Ishikawa (cell line): ENCODE measurements around the gene FUS.
A peak's percentile ranks its signal among the peaks of the same experiment; 100 is the strongest.

Source experiments
- CEBPB ChIP-seq: IDR thresholded peaks from 2 replicates; pipeline ENCODE4 v1.6.1; 2012
- CREB1 ChIP-seq: IDR thresholded peaks from 2 replicates; pipeline ENCODE4 v1.6.1; 2012; ENCODE audit warnings: low read depth
- EGR1 ChIP-seq: IDR thresholded peaks from 2 replicates; pipeline ENCODE4 v1.6.1; 2012
- EP300 ChIP-seq: IDR thresholded peaks from 2 replicates; pipeline ENCODE4 v1.6.1; 2012; ENCODE audit warnings: borderline replicate concordance
- FOXM1 ChIP-seq: IDR thresholded peaks from 2 replicates; pipeline ENCODE4 v1.6.1; 2012; ENCODE audit warnings: low read depth, borderline replicate concordance
- NFIC ChIP-seq: IDR thresholded peaks from 2 replicates; pipeline ENCODE4 v1.6.1; 2012
- RAD21 ChIP-seq: IDR thresholded peaks from 2 replicates; pipeline ENCODE4 v1.6.1; 2012; ENCODE audit warnings: low read depth
- TAF1 ChIP-seq: IDR thresholded peaks from 2 replicates; pipeline ENCODE4 v1.6.1; 2012; ENCODE audit warnings: low read depth, mild to moderate bottlenecking
- TCF12 ChIP-seq: IDR thresholded peaks from 2 replicates; pipeline ENCODE4 v1.6.1; 2012; ENCODE audit warnings: low read depth
- TEAD4 ChIP-seq: IDR thresholded peaks from 2 replicates; pipeline ENCODE4 v1.6.1; 2012
- YY1 ChIP-seq: IDR thresholded peaks from 2 replicates; pipeline ENCODE4 v1.6.1; 2012; ENCODE audit warnings: low read depth
- ZBTB7A ChIP-seq: IDR thresholded peaks from 2 replicates; pipeline ENCODE4 v1.6.1; 2012; ENCODE audit warnings: low read depth
- TF ChIP-seq, protein P1 (sequence below): IDR thresholded peaks from 2 replicates; pipeline ENCODE4 v1.6.1; 2012
- TF ChIP-seq, protein P2 (sequence below): IDR thresholded peaks from 2 replicates; pipeline ENCODE4 v1.6.1; 2012; ENCODE audit warnings: low read depth, mild to moderate bottlenecking
- TF ChIP-seq, protein P3 (sequence below): IDR thresholded peaks from 2 replicates; pipeline ENCODE4 v1.6.1; 2012

The FUS gene

DNA sequence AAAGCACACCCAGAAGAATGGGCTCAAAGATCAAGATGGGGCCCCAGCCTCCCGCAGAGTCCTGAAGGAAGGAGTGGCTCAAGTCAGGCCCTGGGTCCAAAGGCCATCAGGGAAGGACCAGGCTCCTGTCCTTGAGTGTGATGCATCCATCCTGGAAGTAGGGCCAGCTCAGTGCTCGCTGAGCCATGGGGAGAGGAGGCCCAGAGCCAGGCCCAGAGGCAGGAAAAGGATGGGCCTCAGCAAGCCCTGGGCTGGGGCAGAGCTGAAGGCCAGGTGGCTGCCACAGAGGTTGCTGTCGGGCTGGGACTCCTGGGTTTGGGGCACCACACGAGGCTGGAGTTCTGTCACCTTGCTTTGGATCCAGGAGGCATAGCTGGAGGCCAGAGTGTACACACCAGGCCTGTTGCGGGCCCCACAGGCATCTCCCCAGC, 48.1 kb upstream of the FUS start:
- TF ChIP-seq CEBPB = no peak
- no peak for TF ChIP-seq CREB1
- no peak for TF ChIP-seq RAD21
- no peak for TF ChIP-seq TCF12
- no peak for TF ChIP-seq EP300
- no peak for TF ChIP-seq TAF1
- TF ChIP-seq, protein P1, sequence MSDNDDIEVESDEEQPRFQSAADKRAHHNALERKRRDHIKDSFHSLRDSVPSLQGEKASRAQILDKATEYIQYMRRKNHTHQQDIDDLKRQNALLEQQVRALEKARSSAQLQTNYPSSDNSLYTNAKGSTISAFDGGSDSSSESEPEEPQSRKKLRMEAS = no peak
- TF ChIP-seq NFIC = no peak
- no peak for TF ChIP-seq ZBTB7A
- TF ChIP-seq YY1 = no peak
- no peak for TF ChIP-seq TEAD4
- TF ChIP-seq EGR1 = no peak

DNA sequence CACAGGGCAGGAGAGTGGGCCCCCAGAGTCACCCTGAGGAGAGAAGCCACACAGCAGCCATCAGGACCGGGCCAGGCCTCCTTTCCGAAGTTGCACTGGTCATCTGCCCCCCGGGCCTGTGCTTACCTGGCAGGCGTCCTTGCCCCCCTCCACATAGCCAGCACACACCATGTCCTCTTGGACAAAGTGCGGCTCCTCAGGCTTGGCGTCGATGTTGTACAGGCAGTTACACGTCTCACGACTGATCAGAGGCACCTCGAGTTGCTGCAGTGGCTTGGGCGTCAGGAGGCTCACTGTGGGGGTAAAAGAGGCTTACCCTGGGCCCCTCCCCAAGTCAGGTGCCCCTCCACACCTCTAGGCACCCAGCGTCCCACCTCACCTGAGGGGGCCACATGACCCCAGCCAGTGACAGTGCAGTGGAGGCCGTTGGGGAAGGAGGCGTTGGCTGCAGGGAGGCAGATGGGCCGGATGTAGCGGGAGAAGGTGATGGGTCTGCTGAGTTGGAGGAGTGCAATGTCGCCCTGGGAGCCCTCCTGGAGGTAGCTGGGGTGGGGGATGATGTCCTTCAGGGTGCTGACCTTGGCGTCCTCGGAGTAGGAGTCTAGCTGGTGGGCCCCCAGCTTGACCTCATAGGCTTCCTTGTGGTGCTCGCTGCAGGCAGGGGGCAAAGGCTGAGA, 47.5 kb upstream of the FUS start:
- TF ChIP-seq FOXM1 (no peak), NFIC (no peak), TEAD4 (no peak)
- TF ChIP-seq, protein P2, sequence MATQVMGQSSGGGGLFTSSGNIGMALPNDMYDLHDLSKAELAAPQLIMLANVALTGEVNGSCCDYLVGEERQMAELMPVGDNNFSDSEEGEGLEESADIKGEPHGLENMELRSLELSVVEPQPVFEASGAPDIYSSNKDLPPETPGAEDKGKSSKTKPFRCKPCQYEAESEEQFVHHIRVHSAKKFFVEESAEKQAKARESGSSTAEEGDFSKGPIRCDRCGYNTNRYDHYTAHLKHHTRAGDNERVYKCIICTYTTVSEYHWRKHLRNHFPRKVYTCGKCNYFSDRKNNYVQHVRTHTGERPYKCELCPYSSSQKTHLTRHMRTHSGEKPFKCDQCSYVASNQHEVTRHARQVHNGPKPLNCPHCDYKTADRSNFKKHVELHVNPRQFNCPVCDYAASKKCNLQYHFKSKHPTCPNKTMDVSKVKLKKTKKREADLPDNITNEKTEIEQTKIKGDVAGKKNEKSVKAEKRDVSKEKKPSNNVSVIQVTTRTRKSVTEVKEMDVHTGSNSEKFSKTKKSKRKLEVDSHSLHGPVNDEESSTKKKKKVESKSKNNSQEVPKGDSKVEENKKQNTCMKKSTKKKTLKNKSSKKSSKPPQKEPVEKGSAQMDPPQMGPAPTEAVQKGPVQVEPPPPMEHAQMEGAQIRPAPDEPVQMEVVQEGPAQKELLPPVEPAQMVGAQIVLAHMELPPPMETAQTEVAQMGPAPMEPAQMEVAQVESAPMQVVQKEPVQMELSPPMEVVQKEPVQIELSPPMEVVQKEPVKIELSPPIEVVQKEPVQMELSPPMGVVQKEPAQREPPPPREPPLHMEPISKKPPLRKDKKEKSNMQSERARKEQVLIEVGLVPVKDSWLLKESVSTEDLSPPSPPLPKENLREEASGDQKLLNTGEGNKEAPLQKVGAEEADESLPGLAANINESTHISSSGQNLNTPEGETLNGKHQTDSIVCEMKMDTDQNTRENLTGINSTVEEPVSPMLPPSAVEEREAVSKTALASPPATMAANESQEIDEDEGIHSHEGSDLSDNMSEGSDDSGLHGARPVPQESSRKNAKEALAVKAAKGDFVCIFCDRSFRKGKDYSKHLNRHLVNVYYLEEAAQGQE = no peak

DNA sequence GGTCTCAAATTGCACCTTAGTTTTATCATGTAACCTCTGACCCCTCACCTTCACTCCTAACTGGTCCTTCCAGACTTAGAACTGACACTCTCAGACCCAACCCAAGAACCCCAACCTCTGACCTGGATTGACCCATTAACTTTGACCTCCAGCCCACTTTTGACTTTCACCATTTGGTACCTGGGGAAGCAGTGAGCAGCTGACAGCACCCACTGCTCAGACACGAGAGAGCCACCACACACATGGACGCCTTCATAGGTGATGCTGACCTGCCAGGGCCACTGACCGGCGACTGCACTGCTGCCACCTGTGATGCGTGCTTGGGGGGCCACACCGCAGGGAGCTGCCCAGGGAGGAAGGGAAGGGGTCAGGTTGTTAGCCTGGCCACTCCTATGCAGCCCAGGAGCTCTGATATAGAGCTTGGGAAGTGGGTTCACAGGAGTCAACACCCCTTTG, 46.9 kb upstream of the FUS start:
- TF ChIP-seq NFIC = no peak

DNA sequence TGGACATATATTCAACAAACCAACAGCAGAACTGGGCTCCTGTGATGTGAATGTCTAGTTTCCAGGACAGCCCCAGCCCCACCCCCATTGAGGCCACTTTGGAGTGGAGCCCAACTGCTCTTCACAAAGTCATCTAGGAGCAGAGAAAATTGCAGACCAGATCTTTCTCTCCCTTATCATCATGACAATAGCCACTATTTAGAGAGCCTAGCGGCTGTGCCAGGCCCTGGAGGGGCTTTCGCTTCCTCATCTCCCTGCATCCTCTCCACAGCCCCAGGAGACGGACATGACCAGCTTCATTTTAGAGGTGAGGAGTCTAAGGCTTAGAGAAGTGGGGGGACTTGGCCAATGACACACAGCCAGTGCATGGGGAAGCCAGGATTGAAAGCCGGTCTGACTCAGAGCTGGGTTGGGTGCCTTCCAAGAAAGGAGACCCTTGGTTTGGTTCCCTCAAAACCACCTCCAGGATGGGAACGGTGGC, 45.8 kb upstream of the FUS start:
- TF ChIP-seq RAD21 (no peak), EGR1 (no peak), EP300 (no peak), TEAD4 (no peak), ZBTB7A (no peak), TCF12 (no peak), NFIC (no peak)
- TF ChIP-seq, protein P2 = no peak
- TF ChIP-seq, protein P1 = no peak
- TF ChIP-seq, protein P3, sequence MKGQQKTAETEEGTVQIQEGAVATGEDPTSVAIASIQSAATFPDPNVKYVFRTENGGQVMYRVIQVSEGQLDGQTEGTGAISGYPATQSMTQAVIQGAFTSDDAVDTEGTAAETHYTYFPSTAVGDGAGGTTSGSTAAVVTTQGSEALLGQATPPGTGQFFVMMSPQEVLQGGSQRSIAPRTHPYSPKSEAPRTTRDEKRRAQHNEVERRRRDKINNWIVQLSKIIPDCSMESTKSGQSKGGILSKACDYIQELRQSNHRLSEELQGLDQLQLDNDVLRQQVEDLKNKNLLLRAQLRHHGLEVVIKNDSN = no peak

DNA sequence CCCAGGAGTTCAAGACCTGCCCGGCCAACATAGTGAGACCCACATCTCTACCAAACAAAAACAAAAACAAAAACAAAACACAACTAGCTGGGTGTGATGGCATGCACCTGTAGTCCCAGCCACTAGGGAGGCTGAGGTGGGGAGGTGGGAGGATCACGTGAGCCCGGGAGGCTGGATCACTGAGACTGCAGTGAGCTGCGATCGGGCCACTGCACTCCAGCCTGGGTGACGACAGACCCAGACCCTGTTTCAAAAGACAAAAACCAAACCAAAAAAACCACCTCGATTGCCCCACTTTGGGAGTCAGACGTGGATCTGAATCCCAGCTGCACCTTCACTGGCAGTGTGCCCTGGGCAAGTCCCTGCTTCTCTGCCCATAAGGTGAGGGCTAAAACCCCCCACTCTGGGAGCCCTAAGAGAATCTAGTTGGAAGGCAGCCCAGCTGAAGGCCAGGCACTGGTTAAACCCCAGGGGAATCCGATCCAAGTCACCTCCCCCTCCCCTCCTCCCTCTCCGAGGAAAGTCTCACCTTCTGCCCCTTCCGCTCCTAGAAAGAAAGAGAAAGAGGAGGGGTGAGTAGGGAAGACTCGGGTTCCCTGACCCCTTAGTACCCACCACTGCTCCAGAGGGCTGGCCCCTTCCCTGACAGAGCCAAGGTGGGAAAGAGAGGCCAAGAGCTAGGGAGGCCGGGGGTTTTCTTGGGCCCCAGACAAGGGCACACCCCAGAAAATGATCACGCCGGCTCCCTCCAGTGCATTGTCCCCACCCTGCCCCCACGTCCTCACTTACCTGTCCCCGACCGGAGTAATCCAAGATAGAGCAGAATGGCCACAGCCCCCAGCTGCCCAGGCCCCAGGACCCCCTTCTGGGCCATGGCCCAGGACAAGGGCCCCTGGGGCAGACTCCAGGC, 45.1 kb upstream of the FUS start:
- TF ChIP-seq, protein P2 = no peak
- no peak for TF ChIP-seq RAD21
- 0 out of 2 replicates have a peak, but pooled peaks have one; percentile 13 for TF ChIP-seq EGR1
- no peak for TF ChIP-seq FOXM1
- TF ChIP-seq TCF12 = peak; percentile 24; the same call in 1 of the 2 replicates
- no peak for TF ChIP-seq CREB1
- 0 out of 2 replicates have a peak, but pooled peaks have one; percentile 25 for TF ChIP-seq EP300
- TF ChIP-seq NFIC = peak; percentile 72
- TF ChIP-seq, protein P3 = peak; percentile 93
- TF ChIP-seq, protein P1 = peak; percentile 19; the same call in 1 of the 2 replicates
- TF ChIP-seq TAF1 = no peak
- 0 out of 2 replicates have a peak, but pooled peaks have one; percentile 31 for TF ChIP-seq YY1
- TF ChIP-seq CEBPB = no peak
- no peak for TF ChIP-seq TEAD4
- TF ChIP-seq ZBTB7A = no peak
